ENCODE measurements around the gene CACNG4. TPM values are rescaled to one million over a fixed set of nuclear protein-coding genes. Genes with fewer than 3 reads are reported as not detected.

CACNG4 gene
- total RNA-seq, 1 experiment from 2014 or later: not detected

GRCh38 chr17:66976781-66977201 is 12.3 kb downstream of the CACNG4 start:
- intact Hi-C loops (cut with micrococcal nuclease): no loop called here
- ATAC-seq: no peak

More at GRCh38 chr17:66976781-66977201, 12.3 kb downstream of the CACNG4 start:
- CTCF ChIA-PET: interaction anchor here (0.9 to 1.2 kb wide), 2 partner anchors 62 to 249 kb away, joined by 3 to 4 read pairs; no protein-coding TSS in a partner anchor
- no peak overlapping the region for H3K4me3 ChIP-seq (replicated peaks in 1 of 2; ENCODE audit: low read depth in 1 of 2, low read length in 2 of 2)
- no peak overlapping the region for H3K4me2 ChIP-seq (ENCODE audit: low read length)
- RAD21 ChIA-PET (ENCODE audit: low non-redundant PET in 1 of 2, low total read pairs in 2 of 2, uncharacterized antibody in 2 of 2, unreplicated experiment in 2 of 2): interaction anchor here in 1 of 2 experiments (2.9 kb wide), 1 partner anchor 61 kb away, joined by 38 read pairs; no protein-coding TSS in a partner anchor
- H3K9me2 ChIP-seq (ENCODE audit: insufficient read depth): no peaks in the 10 kb centered on the region
- DNase-seq (ENCODE audit: low read depth, low spot score): no peak
- H2AFZ ChIP-seq (ENCODE audit: low read depth, low read length, poor library complexity, severe bottlenecking): no peak overlapping the region
- H3K9me3 ChIP-seq (ENCODE audit: control insufficient read depth in 1 of 2, insufficient read depth in 1 of 2, low read depth in 1 of 2, low read length in 2 of 2): no peaks in the 10 kb centered on the region
- POLR2A ChIA-PET: no interaction called here
- H4K20me1 ChIP-seq (ENCODE audit: insufficient read depth): no peaks in the 10 kb centered on the region
- peaks cover 11 to 24% of the 10 kb centered on the region in 2 experiments; a peak in 2 of 4 replicates for H3K4me1 ChIP-seq (ENCODE audit: control insufficient read depth in 1 of 2, insufficient read depth in 2 of 2, low read length in 2 of 2)
- no peak overlapping the region for H3K9ac ChIP-seq (ENCODE audit: low read length)
- H3K79me2 ChIP-seq (ENCODE audit: insufficient read depth, low read length): no peaks in the 10 kb centered on the region
- H3K27me3 ChIP-seq (ENCODE audit: insufficient read depth, low read length): no peaks in the 10 kb centered on the region
- no TSS peak for BruUV-seq (replicated peaks)
- TF ChIP-seq CEBPB (IDR thresholded peaks at IDR 0.05; ENCODE audit: low read depth) (no peak), POLR2AphosphoS5 (IDR thresholded peaks at IDR 0.05; ENCODE audit: low read depth, low read length) (no peak), ZFX (IDR thresholded peaks at IDR 0.05) (no peak), RAD21 (IDR thresholded peaks at IDR 0.05; ENCODE audit: low read depth) (no peak), TCF7L2 (IDR thresholded peaks at IDR 0.05; ENCODE audit: borderline replicate concordance, extremely low read depth, insufficient read depth, insufficient read length) (no peak), YY1 (IDR thresholded peaks at IDR 0.05; ENCODE audit: extremely low read depth, insufficient replicate concordance, low read depth, low read length) (no peak), EGR1 (IDR thresholded peaks at IDR 0.05; ENCODE audit: low read depth) (no peak), EZH2 (IDR thresholded peaks at IDR 0.05) (no peak), ELF1 (IDR thresholded peaks at IDR 0.05; ENCODE audit: borderline replicate concordance, low read depth) (no peak), ZNF274 (IDR thresholded peaks at IDR 0.05; ENCODE audit: low read depth, low read length) (no peak), CBX3 (IDR thresholded peaks at IDR 0.05; ENCODE audit: low read depth) (no peak), SRF (IDR thresholded peaks at IDR 0.05; ENCODE audit: low read depth) (no peak)
- TF ChIP-seq, protein P1, sequence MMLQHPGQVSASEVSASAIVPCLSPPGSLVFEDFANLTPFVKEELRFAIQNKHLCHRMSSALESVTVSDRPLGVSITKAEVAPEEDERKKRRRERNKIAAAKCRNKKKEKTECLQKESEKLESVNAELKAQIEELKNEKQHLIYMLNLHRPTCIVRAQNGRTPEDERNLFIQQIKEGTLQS (IDR thresholded peaks at IDR 0.05): no peak
- TF ChIP-seq, protein P2, sequence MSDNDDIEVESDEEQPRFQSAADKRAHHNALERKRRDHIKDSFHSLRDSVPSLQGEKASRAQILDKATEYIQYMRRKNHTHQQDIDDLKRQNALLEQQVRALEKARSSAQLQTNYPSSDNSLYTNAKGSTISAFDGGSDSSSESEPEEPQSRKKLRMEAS (IDR thresholded peaks at IDR 0.05): no peak
- TF ChIP-seq, protein P3, sequence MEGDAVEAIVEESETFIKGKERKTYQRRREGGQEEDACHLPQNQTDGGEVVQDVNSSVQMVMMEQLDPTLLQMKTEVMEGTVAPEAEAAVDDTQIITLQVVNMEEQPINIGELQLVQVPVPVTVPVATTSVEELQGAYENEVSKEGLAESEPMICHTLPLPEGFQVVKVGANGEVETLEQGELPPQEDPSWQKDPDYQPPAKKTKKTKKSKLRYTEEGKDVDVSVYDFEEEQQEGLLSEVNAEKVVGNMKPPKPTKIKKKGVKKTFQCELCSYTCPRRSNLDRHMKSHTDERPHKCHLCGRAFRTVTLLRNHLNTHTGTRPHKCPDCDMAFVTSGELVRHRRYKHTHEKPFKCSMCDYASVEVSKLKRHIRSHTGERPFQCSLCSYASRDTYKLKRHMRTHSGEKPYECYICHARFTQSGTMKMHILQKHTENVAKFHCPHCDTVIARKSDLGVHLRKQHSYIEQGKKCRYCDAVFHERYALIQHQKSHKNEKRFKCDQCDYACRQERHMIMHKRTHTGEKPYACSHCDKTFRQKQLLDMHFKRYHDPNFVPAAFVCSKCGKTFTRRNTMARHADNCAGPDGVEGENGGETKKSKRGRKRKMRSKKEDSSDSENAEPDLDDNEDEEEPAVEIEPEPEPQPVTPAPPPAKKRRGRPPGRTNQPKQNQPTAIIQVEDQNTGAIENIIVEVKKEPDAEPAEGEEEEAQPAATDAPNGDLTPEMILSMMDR (IDR thresholded peaks at IDR 0.05 in 2 of 3, conservative IDR thresholded peaks at IDR 0.05 in 1 of 3; ENCODE audit: borderline replicate concordance in 1 of 3, insufficient read depth in 1 of 3, low read depth in 2 of 3, low read length in 2 of 3): no peak
- H3K36me3 ChIP-seq (ENCODE audit: control insufficient read depth in 1 of 2, insufficient read depth in 2 of 2, low read length in 2 of 2): no peaks in the 10 kb centered on the region
- no peak overlapping the region for H3K27ac ChIP-seq (ENCODE audit: low read depth, low read length)

All from HCT116 (cell line).